PFSK-1 (cell line): ENCODE measurements around the gene INPP5A.

Experiments
- FOXP2 ChIP-seq: optimal IDR thresholded peaks from 2 replicates; pipeline ENCODE3; 2011; ENCODE audit warnings: borderline replicate concordance, control low read depth, inconsistent platforms; ENCODE audit not compliant: insufficient read depth; ENCODE audit errors: extremely low read length, extremely low read depth
- POLR2AphosphoS5 ChIP-seq: IDR thresholded peaks from 2 replicates; pipeline ENCODE4 v1.6.1; 2012; ENCODE audit warnings: low read depth, mild to moderate bottlenecking, control low read depth, low read length, moderate library complexity
- SIN3A ChIP-seq: IDR thresholded peaks from 2 replicates; pipeline ENCODE4 v1.6.1; 2012; ENCODE audit warnings: mild to moderate bottlenecking, low read length, moderate library complexity, borderline replicate concordance; ENCODE audit not compliant: insufficient read depth
- TAF1 ChIP-seq: IDR thresholded peaks from 2 replicates; pipeline ENCODE4 v1.6.1; 2012; ENCODE audit warnings: low read length, control low read depth, borderline replicate concordance; ENCODE audit not compliant: insufficient read depth
- TF ChIP-seq, protein P1 (sequence below), 2 experiments: IDR thresholded peaks; 2 replicates each; pipeline versions ENCODE4 v1.6.1 to v1.8.0; 2011 to 2012; ENCODE audit warnings: low read depth in 2 of 2, low read length in 2 of 2, control low read depth in 1 of 2, inconsistent platforms in 1 of 2, mild to moderate bottlenecking in 1 of 2, moderate library complexity in 1 of 2; ENCODE audit not compliant: insufficient read depth in 1 of 2

INPP5A gene

GRCh38 chr10:132493246-132493755, 44.3 kb upstream of the INPP5A start:
- no peak for TF ChIP-seq FOXP2
- TF ChIP-seq SIN3A: no peak
- no peak for TF ChIP-seq POLR2AphosphoS5
- TF ChIP-seq, protein P1, sequence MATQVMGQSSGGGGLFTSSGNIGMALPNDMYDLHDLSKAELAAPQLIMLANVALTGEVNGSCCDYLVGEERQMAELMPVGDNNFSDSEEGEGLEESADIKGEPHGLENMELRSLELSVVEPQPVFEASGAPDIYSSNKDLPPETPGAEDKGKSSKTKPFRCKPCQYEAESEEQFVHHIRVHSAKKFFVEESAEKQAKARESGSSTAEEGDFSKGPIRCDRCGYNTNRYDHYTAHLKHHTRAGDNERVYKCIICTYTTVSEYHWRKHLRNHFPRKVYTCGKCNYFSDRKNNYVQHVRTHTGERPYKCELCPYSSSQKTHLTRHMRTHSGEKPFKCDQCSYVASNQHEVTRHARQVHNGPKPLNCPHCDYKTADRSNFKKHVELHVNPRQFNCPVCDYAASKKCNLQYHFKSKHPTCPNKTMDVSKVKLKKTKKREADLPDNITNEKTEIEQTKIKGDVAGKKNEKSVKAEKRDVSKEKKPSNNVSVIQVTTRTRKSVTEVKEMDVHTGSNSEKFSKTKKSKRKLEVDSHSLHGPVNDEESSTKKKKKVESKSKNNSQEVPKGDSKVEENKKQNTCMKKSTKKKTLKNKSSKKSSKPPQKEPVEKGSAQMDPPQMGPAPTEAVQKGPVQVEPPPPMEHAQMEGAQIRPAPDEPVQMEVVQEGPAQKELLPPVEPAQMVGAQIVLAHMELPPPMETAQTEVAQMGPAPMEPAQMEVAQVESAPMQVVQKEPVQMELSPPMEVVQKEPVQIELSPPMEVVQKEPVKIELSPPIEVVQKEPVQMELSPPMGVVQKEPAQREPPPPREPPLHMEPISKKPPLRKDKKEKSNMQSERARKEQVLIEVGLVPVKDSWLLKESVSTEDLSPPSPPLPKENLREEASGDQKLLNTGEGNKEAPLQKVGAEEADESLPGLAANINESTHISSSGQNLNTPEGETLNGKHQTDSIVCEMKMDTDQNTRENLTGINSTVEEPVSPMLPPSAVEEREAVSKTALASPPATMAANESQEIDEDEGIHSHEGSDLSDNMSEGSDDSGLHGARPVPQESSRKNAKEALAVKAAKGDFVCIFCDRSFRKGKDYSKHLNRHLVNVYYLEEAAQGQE (IDR thresholded peaks at IDR 0.05; ENCODE audit: insufficient read depth in 1 of 2, low read depth in 2 of 2, low read length in 2 of 2): no peak
- TF ChIP-seq TAF1: no peak

DNA sequence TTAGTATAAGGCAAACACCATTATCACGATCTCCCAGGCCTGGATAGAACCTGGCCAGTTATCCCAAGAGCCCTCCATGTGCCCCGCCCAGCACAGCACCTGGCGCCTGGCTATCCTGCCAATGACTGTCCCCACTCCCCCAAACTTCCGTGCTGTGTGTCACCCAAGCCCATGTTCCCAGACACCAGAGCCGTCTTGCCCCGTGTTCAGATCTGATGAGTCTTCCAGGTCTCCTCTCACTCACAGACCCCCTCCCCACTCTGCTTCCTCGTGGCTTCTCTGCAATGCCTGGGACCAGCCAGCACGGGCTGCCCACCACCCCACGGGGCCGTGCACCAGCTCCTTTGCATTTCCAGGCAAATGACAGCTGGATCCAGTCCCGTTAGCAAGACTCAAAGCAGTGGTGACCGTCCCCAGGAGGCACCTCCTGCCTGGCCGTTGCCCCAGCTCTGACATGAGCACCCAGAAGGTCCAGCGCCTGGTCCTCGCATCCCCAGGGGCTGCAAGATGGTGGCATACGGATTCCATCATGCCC, 43.8 kb upstream of the INPP5A start:
- TF ChIP-seq, protein P1 (IDR thresholded peaks at IDR 0.05; ENCODE audit: insufficient read depth in 1 of 2, low read depth in 2 of 2, low read length in 2 of 2): no peak
- TF ChIP-seq POLR2AphosphoS5: no peak
- TF ChIP-seq SIN3A: no peak
- TF ChIP-seq FOXP2: no peak
- TF ChIP-seq TAF1: no peak

DNA sequence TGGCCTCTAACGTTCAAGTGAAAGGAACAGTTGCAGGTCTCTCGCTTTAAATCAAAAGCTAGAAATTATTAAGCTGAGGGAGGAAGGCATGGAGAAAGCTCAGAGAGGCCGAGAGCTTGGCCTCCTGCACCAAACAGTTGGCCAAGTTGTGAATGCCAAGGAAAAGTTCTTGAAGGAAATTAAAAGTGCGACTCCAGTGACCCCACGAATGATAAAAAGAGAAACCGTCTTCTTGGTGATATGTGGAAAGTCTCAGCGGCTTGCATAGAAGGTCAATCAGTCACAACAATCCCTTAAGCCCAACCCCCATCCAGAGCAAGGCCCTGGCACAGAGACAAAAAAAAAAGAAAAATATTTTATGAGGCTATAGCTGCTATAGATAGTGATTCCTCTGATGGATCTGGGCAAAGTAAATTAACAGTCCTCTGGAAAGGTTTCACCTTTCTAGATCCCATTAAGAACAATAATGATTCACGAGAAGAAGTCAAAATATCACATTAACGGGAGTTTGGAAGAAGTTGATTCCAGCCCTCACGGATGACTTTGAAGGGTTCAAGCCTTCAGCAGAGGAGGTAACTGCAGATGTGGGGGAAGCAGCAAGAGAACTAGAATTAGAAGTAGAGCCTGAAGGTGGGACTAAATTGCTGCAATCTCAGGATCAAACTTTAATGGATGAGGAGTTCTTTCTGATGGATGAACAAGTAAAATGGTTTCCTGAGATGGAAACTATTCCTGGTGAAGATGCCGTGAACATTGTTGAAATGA, 42.5 kb upstream of the INPP5A start:
- TF ChIP-seq POLR2AphosphoS5: no peak
- TF ChIP-seq TAF1: no peak
- TF ChIP-seq, protein P1 (IDR thresholded peaks at IDR 0.05; ENCODE audit: insufficient read depth in 1 of 2, low read depth in 2 of 2, low read length in 2 of 2): no peak
- TF ChIP-seq FOXP2: no peak
- no peak for TF ChIP-seq SIN3A

DNA sequence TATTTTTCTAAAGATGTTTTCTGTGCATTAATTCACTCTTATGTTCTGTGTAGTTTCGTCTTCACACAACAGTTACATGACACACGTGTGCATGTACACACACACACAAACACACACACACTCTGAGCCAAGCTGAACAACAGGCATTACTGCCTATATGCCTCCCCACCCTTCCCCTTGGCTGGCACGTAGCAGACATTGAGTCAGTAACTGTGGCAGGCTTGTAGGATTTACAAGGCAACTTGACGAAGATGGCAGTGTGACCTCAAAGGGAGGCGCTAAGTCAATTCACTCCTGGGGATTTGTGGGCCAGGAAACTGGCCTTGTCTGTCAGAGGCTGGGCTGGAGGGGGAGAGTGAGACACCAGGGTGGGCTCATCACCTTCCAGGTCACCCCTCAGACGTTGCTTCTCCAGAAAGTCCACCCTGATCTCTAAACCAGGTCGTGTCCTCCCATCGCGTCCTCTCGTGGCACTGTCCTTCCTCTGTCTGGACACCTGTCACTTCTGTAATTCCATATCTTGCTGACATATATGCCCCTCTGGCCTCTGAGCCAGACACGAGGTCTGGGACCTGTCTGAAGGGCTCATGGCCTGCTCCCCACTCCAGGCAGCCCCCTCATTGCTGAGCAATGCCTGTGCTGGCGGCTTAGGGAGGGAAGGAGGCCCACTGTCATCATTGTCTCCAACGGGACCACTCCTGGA, 41.1 kb upstream of the INPP5A start:
- TF ChIP-seq, protein P1 (IDR thresholded peaks at IDR 0.05; ENCODE audit: insufficient read depth in 1 of 2, low read depth in 2 of 2, low read length in 2 of 2): no peak
- TF ChIP-seq TAF1 (no peak), FOXP2 (no peak), POLR2AphosphoS5 (no peak), SIN3A (no peak)
